ENCODE results near the gene FRMPD1. TPM values are rescaled to one million over a fixed set of nuclear protein-coding genes. Genes with fewer than 3 reads are reported as not detected.

Gene FRMPD1
- polyA plus RNA-seq, 3 donors from 2014 or later, result not detected

GRCh38 chr9:37710046-37710445 lies 59.3 kb downstream of the FRMPD1 start:
- Mint-ChIP-seq H3K27ac (no peak overlapping the region), H3K4me1 (no peaks in the 10 kb centered on the region), H3K9me3 (no peaks in the 10 kb centered on the region), H3K4me3 (no peak overlapping the region), H3K36me3 (no peaks in the 10 kb centered on the region), H3K27me3 (ENCODE audit: low read depth in 3 of 3) (peaks cover 0 to 4% (median 1%) of the 10 kb centered on the region in 3 donors)
- DNase-seq, result no peak

DNA sequence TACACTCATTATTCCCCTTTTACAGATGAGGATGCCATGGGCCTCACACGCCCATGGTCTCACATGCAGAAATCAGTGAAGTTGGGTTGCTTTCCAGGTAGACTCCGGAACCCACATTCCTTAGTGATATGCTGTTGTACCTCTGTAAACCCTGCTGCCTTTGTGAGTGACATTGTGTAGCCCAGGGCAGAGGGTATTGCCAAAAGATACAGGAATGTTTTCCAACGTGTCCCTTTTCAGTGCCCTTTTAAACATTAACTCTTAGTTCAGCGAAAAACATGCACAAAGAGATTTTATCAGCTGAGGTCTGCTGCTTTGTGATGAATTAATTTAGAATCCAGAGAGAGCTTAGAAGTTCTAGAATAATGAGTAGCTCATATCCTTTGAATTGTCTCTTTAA lies 64.5 kb downstream of the FRMPD1 start:
- Mint-ChIP-seq H3K9me3 (no peaks in the 10 kb centered on the region), H3K27me3 (ENCODE audit: low read depth in 3 of 3) (peaks cover 0 to 5% (median 0%) of the 10 kb centered on the region in 3 donors), H3K36me3 (no peaks in the 10 kb centered on the region), H3K4me3 (no peak overlapping the region), H3K27ac (no peak overlapping the region), H3K4me1 (no peaks in the 10 kb centered on the region)
- DNase-seq, result no peak

GRCh38 chr9:37715991-37716505 lies 65.3 kb downstream of the FRMPD1 start:
- DNase-seq, result no peak
- H3K27ac Mint-ChIP-seq, result no peak overlapping the region
- no peaks in the 10 kb centered on the region for H3K4me1 Mint-ChIP-seq
- H3K36me3 Mint-ChIP-seq, result no peaks in the 10 kb centered on the region
- H3K4me3 Mint-ChIP-seq, result no peak overlapping the region
- no peaks in the 10 kb centered on the region for H3K9me3 Mint-ChIP-seq
- peaks cover 0 to 5% (median 0%) of the 10 kb centered on the region in 3 donors for H3K27me3 Mint-ChIP-seq (ENCODE audit: low read depth in 3 of 3)

- Mint-ChIP-seq H3K27me3 (ENCODE audit: low read depth in 3 of 3) (peaks cover 0 to 4% (median 0%) of the 10 kb centered on the region in 3 donors), H3K36me3 (no peaks in the 10 kb centered on the region), H3K4me1 (no peaks in the 10 kb centered on the region), H3K4me3 (no peak overlapping the region), H3K27ac (no peak overlapping the region), H3K9me3 (no peaks in the 10 kb centered on the region)
- no peak for DNase-seq
These were observed 68.8 kb downstream of the FRMPD1 start for GRCh38 chr9:37719526-37719925.

DNA sequence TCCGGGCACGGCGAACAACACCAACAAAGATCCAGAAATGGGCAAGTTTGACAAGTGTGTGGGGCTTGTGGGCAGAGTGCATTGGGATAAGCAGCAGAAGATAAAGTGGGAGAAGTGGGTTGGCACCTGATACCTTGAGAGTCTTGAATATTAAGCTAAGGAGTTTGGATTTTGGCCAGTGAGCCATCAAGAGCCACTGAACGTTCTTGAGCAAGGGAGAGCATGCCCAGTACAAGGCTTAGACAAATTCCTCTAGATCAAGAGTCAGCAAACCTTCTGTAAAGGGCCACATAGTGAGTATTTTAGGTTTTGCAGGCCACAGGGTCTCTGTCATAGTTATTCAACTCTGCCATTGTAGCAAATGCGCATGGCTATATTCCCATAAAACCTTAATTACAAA lies 76.3 kb downstream of the FRMPD1 start:
- Mint-ChIP-seq H3K36me3 (no peaks in the 10 kb centered on the region), H3K4me3 (no peak overlapping the region), H3K27ac (no peak overlapping the region), H3K27me3 (ENCODE audit: low read depth in 3 of 3) (peaks cover 0 to 13% (median 2%) of the 10 kb centered on the region in 3 donors), H3K4me1 (no peaks in the 10 kb centered on the region), H3K9me3 (peaks cover 0 to 2% (median 0%) of the 10 kb centered on the region in 6 donors)
- DNase-seq, result no peak

GRCh38 chr9:37729499-37729898 lies 78.7 kb downstream of the FRMPD1 start:
- Mint-ChIP-seq H3K4me1 (no peaks in the 10 kb centered on the region), H3K36me3 (no peaks in the 10 kb centered on the region), H3K27ac (no peak overlapping the region), H3K4me3 (no peak overlapping the region), H3K27me3 (ENCODE audit: low read depth in 3 of 3) (peaks cover 0 to 13% (median 2%) of the 10 kb centered on the region in 3 donors), H3K9me3 (peaks cover 0 to 2% (median 0%) of the 10 kb centered on the region in 6 donors)
- DNase-seq, result no peak

DNA sequence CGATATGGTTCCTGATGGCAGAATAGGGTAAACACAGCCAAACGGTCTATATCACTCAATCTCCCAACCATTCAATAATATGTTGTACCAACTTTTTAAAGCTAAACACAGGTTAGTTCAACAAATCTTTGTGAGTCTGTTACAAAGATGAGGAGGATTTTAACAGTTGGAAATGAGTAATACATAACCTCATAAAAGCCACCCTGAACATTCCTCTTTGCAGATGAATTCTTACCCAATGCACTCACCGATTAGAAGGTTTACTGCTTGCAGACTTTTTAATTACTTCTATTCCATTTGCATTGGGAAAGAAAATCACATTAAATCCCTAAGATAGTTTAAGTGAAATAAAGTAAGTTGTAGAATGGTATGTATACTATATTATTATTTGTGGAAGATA lies 79.5 kb downstream of the FRMPD1 start:
- no peak overlapping the region for H3K4me3 Mint-ChIP-seq
- H3K36me3 Mint-ChIP-seq, result no peaks in the 10 kb centered on the region
- no peak for DNase-seq
- H3K4me1 Mint-ChIP-seq, result no peaks in the 10 kb centered on the region
- H3K9me3 Mint-ChIP-seq, result peaks cover 0 to 2% (median 0%) of the 10 kb centered on the region in 6 donors
- no peak overlapping the region for H3K27ac Mint-ChIP-seq
- peaks cover 0 to 13% (median 2%) of the 10 kb centered on the region in 3 donors for H3K27me3 Mint-ChIP-seq (ENCODE audit: low read depth in 3 of 3)

- no peaks in the 10 kb centered on the region for H3K36me3 Mint-ChIP-seq
- H3K4me1 Mint-ChIP-seq, result no peaks in the 10 kb centered on the region
- H3K9me3 Mint-ChIP-seq, result peaks cover 0 to 2% (median 0%) of the 10 kb centered on the region in 6 donors
- no peak for DNase-seq
- H3K27ac Mint-ChIP-seq, result no peak overlapping the region
- H3K4me3 Mint-ChIP-seq, result no peak overlapping the region
- peaks cover 0 to 10% (median 2%) of the 10 kb centered on the region in 3 donors for H3K27me3 Mint-ChIP-seq (ENCODE audit: low read depth in 3 of 3)
These were observed 80.1 kb downstream of the FRMPD1 start for GRCh38 chr9:37730839-37731238.

- Mint-ChIP-seq H3K9me3 (no peaks in the 10 kb centered on the region), H3K36me3 (no peaks in the 10 kb centered on the region), H3K4me1 (no peaks in the 10 kb centered on the region), H3K27ac (no peak overlapping the region), H3K4me3 (no peak overlapping the region), H3K27me3 (ENCODE audit: low read depth in 3 of 3) (peaks cover 2 to 10% (median 2%) of the 10 kb centered on the region in 3 donors)
- DNase-seq, result no peak
These were observed 81.5 kb downstream of the FRMPD1 start for GRCh38 chr9:37732086-37732741.

- H3K4me1 Mint-ChIP-seq, result no peaks in the 10 kb centered on the region
- DNase-seq, result no peak
- H3K27me3 Mint-ChIP-seq (ENCODE audit: low read depth in 3 of 3), result peaks cover 0 to 10% (median 2%) of the 10 kb centered on the region in 3 donors
- no peak overlapping the region for H3K27ac Mint-ChIP-seq
- H3K4me3 Mint-ChIP-seq, result no peak overlapping the region
- H3K9me3 Mint-ChIP-seq, result no peaks in the 10 kb centered on the region
- H3K36me3 Mint-ChIP-seq, result no peaks in the 10 kb centered on the region
These were observed 82.2 kb downstream of the FRMPD1 start for GRCh38 chr9:37732952-37733351.

DNA sequence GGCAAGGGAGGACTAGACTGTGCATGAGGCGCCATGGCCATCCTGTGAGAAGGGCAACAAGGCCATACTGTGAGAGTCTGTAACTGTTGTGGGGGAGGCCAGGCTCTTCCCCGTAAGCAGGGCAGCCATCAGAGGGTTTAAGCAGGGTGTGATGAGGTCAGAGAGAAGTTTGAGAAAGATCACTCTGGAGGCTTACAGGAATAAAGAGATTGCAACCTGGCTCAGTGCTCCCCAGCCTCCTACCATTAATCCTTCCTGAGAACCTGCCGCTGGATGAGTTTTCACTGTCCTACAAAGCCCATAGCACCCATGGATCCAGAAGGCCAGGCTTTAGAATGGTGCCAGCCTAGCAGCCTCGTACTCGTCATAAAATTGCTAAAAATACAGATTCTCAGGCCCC lies 88.5 kb downstream of the FRMPD1 start:
- no peaks in the 10 kb centered on the region for H3K9me3 Mint-ChIP-seq
- no peaks in the 10 kb centered on the region for H3K36me3 Mint-ChIP-seq
- no peak for DNase-seq
- no peak overlapping the region for H3K4me3 Mint-ChIP-seq
- H3K27ac Mint-ChIP-seq, result no peak overlapping the region
- H3K27me3 Mint-ChIP-seq (ENCODE audit: low read depth in 3 of 3), result peaks cover 0 to 5% (median 2%) of the 10 kb centered on the region in 3 donors
- no peaks in the 10 kb centered on the region for H3K4me1 Mint-ChIP-seq

- Mint-ChIP-seq H3K4me1 (no peaks in the 10 kb centered on the region), H3K4me3 (no peak overlapping the region), H3K27me3 (ENCODE audit: low read depth in 3 of 3) (peaks cover 2 to 5% (median 2%) of the 10 kb centered on the region in 3 donors), H3K9me3 (no peaks in the 10 kb centered on the region), H3K27ac (no peak overlapping the region), H3K36me3 (no peaks in the 10 kb centered on the region)
- DNase-seq, result no peak
These were observed 89.4 kb downstream of the FRMPD1 start for GRCh38 chr9:37740128-37740527.

DNA sequence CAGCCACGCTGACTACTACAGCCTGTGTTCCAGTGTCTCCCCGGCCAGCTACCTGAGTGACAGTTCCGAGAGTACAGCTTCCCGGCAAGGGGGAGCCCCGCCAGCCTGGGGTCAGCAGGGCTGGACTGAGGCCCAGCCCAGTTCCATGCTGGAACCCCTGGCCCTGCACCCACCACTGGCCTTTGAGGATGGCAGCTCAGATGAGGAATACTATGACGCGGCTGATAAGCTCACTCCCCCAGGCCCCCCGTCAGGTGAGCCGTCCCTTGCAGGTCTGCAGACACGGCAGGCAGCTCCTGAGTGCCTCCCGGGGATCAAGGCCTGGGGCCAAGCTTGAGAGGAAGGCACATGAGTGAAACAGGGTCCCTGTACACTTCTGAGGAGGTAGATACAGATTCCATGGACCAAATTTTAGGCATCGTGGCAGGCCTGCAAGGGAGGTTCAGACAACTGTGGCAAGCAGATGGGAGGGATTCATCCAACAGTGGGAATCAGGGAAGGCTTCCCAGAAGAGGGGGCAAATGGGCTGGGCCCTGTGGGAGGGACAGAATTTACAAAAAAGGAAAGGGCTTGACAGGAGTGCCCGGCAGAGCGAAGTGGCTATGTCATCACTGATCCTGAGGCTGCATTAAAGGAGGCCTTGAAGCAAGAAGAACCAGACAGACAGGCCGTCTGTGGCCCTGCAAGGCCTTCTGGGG lies 90.0 kb downstream of the FRMPD1 start:
- H3K9me3 Mint-ChIP-seq, result no peaks in the 10 kb centered on the region

DNA sequence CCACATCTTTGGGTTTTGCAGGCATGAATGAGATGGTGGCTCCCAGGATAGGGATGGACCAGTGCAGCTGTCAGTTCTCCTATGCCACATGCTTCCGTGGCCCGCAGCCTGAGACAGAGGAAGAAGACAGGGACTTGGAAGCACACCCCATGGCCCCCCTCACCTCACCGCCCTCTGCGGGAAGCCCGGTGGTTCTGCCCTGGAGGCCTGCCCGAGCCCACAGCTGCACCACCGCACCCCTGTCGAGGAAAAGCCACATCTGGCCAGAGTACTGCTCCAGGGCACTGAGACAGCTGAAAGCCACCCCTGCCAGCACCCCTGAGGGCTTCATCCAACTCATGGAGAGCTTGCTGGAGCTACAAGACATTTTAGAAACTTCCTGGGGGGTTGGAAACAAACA lies 95.2 kb downstream of the FRMPD1 start:
- H3K27me3 Mint-ChIP-seq (ENCODE audit: low read depth in 3 of 3), result peaks cover 2 to 3% (median 3%) of the 10 kb centered on the region in 3 donors
- DNase-seq, result no peak
- no peak overlapping the region for H3K4me3 Mint-ChIP-seq
- no peaks in the 10 kb centered on the region for H3K36me3 Mint-ChIP-seq
- H3K27ac Mint-ChIP-seq, result no peak overlapping the region
- H3K4me1 Mint-ChIP-seq, result no peaks in the 10 kb centered on the region
- H3K9me3 Mint-ChIP-seq, result no peaks in the 10 kb centered on the region

More for the DNA sequence above, 90.0 kb downstream of the FRMPD1 start:
- H3K4me3 Mint-ChIP-seq, result no peak overlapping the region
- H3K27me3 Mint-ChIP-seq (ENCODE audit: low read depth in 3 of 3), result peaks cover 2 to 5% (median 2%) of the 10 kb centered on the region in 3 donors
- no peaks in the 10 kb centered on the region for H3K36me3 Mint-ChIP-seq
- DNase-seq, result no peak
- H3K27ac Mint-ChIP-seq, result peak overlapping the region in 1 of 6 donors; percentile 65
- H3K4me1 Mint-ChIP-seq, result no peaks in the 10 kb centered on the region
